ENCODE data around the gene NUSAP1. TPM values are rescaled to one million over a fixed set of nuclear protein-coding genes. Genes with fewer than 3 reads are reported as not detected.

NUSAP1 gene
- total RNA-seq, 1 donor from 2014 or later = 14.4 TPM

- ATAC-seq (ENCODE audit: low read depth) = no peak
- H3K4me1 Mint-ChIP-seq = peaks cover 23% of the 10 kb centered on the region
- TF ChIP-seq CTCF (IDR thresholded peaks at IDR 0.05) = no peak
- no peak for DNase-seq
- H3K9me3 Mint-ChIP-seq = no peaks in the 10 kb centered on the region
- no peak overlapping the region for H3K4me3 Mint-ChIP-seq
- CTCF ChIA-PET = no interaction called here
- H3K36me3 Mint-ChIP-seq (ENCODE audit: low read depth) = peaks cover 3% of the 10 kb centered on the region
- intact Hi-C loops (cut with micrococcal nuclease) = no loop called here
- POLR2A ChIA-PET = no interaction called here
- H3K27me3 Mint-ChIP-seq = no peaks in the 10 kb centered on the region
- H3K27ac Mint-ChIP-seq = no peak overlapping the region
Observed at GRCh38 chr15:41337631-41338522, 5.2 kb downstream of the NUSAP1 start.

- no peak for DNase-seq
- ChIA-PET POLR2A (no interaction called here), CTCF (no interaction called here)
- intact Hi-C loops (cut with micrococcal nuclease) = no loop called here
- TF ChIP-seq CTCF (IDR thresholded peaks at IDR 0.05) = no peak
- ATAC-seq (ENCODE audit: low read depth) = no peak
- Mint-ChIP-seq H3K4me3 (no peak overlapping the region), H3K27ac (no peak overlapping the region), H3K9me3 (no peaks in the 10 kb centered on the region), H3K4me1 (peaks cover 8% of the 10 kb centered on the region), H3K27me3 (no peaks in the 10 kb centered on the region), H3K36me3 (ENCODE audit: low read depth) (peaks cover 2% of the 10 kb centered on the region)
Observed at GRCh38 chr15:41340189-41340695, 7.6 kb downstream of the NUSAP1 start.

GRCh38 chr15:41341519-41341918 is 8.8 kb downstream of the NUSAP1 start:
- Mint-ChIP-seq H3K4me3 (no peak overlapping the region), H3K36me3 (ENCODE audit: low read depth) (peaks cover 2% of the 10 kb centered on the region), H3K27me3 (no peaks in the 10 kb centered on the region), H3K27ac (no peak overlapping the region), H3K4me1 (peaks cover 5% of the 10 kb centered on the region), H3K9me3 (no peaks in the 10 kb centered on the region)
- CTCF ChIA-PET = no interaction called here
- no peak for ATAC-seq (ENCODE audit: low read depth)
- intact Hi-C loops (cut with micrococcal nuclease) = no loop called here
- no peak for DNase-seq
- POLR2A ChIA-PET = no interaction called here
- TF ChIP-seq CTCF (IDR thresholded peaks at IDR 0.05) = no peak

GRCh38 chr15:41347236-41347635 is 14.6 kb downstream of the NUSAP1 start:
- ATAC-seq (ENCODE audit: low read depth) (no peak), DNase-seq (no peak)
- Mint-ChIP-seq H3K9me3 (no peaks in the 10 kb centered on the region), H3K27me3 (no peaks in the 10 kb centered on the region), H3K4me1 (no peaks in the 10 kb centered on the region), H3K27ac (no peak overlapping the region), H3K36me3 (ENCODE audit: low read depth) (peaks cover 9% of the 10 kb centered on the region), H3K4me3 (no peak overlapping the region)
- CTCF ChIA-PET = no interaction called here
- intact Hi-C loops (cut with micrococcal nuclease) = no loop called here
- TF ChIP-seq CTCF (IDR thresholded peaks at IDR 0.05) = no peak
- POLR2A ChIA-PET = no interaction called here

- intact Hi-C loops (cut with micrococcal nuclease) = no loop called here
- Mint-ChIP-seq H3K9me3 (no peaks in the 10 kb centered on the region), H3K27me3 (no peaks in the 10 kb centered on the region), H3K4me1 (no peaks in the 10 kb centered on the region), H3K36me3 (ENCODE audit: low read depth) (peaks cover 8% of the 10 kb centered on the region), H3K4me3 (no peak overlapping the region), H3K27ac (no peak overlapping the region)
- ATAC-seq (ENCODE audit: low read depth) (no peak), DNase-seq (no peak)
- ChIA-PET POLR2A (interaction anchor here (1.1 kb wide), 1 partner anchor 51 kb away, joined by 3 read pairs; no protein-coding TSS in a partner anchor), CTCF (no interaction called here)
- TF ChIP-seq CTCF (IDR thresholded peaks at IDR 0.05) = no peak
Observed at GRCh38 chr15:41350057-41350717, 17.5 kb downstream of the NUSAP1 start.
